SK-MEL-5 (cell line): ENCODE measurements around the gene LRWD1. TPM values are rescaled to one million over a fixed set of nuclear protein-coding genes. Genes with fewer than 3 reads are reported as not detected.
"Not testable (repeated sequence)": the region's sequence is repeated elsewhere in the genome, so short reads cannot be mapped to it uniquely, and the experiment has no call there.

ENCODE experiments used
- DNase-seq: peaks from one replicate; pipeline ENCODE4 v3.0.0-alpha.2; 2016; ENCODE audit warnings: low read depth, low spot score
- in situ Hi-C: cut with HindIII; loops from 2 replicates; pipeline ENCODE4 v1.10.0; 2016; ENCODE audit warnings: low sequenced_read_pairs, high pct_unique_total_duplicates, low pct_unique_long_range_greater_than_20kb
- total RNA-seq: library from RNA; depleted of rRNA; stranded (reverse); fragments of >200 nt; shearing (Covaris generic); gene quantifications from 2 replicates; pipeline ENCODE4 v1.2.3, GENCODE V29; 2014

The LRWD1 gene
- total RNA-seq, 1 experiment from 2014 or later, result 37.2 TPM

- in situ Hi-C loops, result not testable (repeated sequence)
- peak; percentile 52 for DNase-seq
Observed at GRCh38 chr7:102478314-102479208, 13.8 kb downstream of the LRWD1 start, which contains the start of gene POLR2J. Gene POLR2J (minus strand): TSS chr7:102478922. CDS start chr7:102478860, 62 bp downstream.

GRCh38 chr7:102479209-102479584, 14.4 kb downstream of the LRWD1 start:
- in situ Hi-C loops, DNase-seq: not testable (repeated sequence)

GRCh38 chr7:102479982-102480637, 15.3 kb downstream of the LRWD1 start:
- in situ Hi-C loops, DNase-seq: not testable (repeated sequence)

- DNase-seq, in situ Hi-C loops: not testable (repeated sequence)
Observed at GRCh38 chr7:102481962-102482361, 17.2 kb downstream of the LRWD1 start.

GRCh38 chr7:102484317-102484716, 19.5 kb downstream of the LRWD1 start:
- in situ Hi-C loops, DNase-seq: not testable (repeated sequence)

DNA sequence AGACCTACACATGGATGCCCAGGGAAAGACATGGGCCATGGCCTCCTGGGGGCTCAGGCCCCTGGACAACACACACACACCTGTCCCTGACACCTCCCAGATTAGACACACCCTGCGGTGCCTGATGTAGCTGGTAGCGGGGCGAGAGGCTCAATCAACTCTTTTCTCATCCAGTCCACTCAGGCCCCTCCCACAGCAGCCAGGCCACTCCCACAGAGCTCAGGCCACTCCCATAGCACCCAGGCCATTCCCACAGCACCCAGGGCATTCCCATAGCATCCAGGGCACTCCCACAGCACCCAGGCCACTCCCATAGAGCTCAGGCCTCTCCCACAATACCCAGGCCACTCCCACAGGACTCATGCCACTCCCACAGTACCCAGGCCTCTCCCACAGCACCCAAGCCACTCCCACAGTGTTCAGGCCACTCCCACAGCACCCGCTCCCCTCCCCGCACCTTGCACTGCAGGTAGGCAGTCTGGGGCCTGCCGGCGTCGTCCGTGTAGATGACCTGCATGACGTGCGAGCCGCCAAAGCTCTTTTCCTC, 25.8 kb downstream of the LRWD1 start:
- in situ Hi-C loops, DNase-seq: not testable (repeated sequence)

- in situ Hi-C loops, DNase-seq: not testable (repeated sequence)
Observed at GRCh38 chr7:102493220-102493935, 28.6 kb downstream of the LRWD1 start.

- in situ Hi-C loops, DNase-seq: not testable (repeated sequence)
Observed at GRCh38 chr7:102494026-102494425, 29.2 kb downstream of the LRWD1 start.

- DNase-seq, in situ Hi-C loops: not testable (repeated sequence)
Observed at GRCh38 chr7:102494473-102495149, 29.8 kb downstream of the LRWD1 start.

DNA sequence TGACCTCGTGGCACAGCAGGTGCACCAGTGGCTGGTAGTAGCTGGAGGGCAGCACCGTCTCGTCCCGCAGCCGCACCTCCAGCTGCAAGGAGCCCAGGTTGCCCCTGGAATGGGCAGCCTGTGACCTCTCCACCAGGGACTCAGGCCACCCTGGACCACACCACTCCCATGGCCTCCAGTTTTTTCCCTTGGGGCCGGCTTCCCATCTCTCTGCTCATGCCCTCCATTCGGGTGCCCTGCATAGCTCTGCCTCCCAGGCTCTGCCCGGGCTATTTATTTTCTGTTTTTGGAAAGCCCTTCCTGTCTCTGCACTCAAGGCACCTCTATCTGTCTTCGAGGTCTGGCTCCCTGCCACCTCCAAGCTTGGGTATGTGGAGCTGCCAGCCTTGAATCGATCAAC, 32.1 kb downstream of the LRWD1 start:
- in situ Hi-C loops, DNase-seq: not testable (repeated sequence)

DNA sequence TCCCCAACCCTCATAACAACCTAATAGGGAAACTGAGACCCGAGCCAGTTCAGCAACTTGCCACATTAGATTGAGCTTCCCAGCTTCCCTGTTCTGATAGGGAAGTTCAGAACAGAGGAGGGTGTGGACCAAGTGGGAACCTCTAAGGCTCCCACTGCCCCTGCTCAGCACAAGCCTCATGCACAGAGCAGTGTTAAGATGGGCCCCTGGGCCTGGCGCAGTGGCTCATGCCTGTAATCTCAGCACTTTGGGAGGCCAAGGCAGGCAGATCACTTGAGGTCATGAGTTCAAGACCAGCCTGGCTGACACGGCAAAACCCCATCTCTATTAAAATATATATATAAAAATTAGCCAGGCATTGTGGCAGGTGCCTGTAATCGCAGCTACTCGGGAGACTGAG, 32.5 kb downstream of the LRWD1 start:
- in situ Hi-C loops, DNase-seq: not testable (repeated sequence)

GRCh38 chr7:102498321-102498720, 33.5 kb downstream of the LRWD1 start:
- DNase-seq, in situ Hi-C loops: not testable (repeated sequence)

GRCh38 chr7:102503141-102503540, 38.4 kb downstream of the LRWD1 start:
- DNase-seq, in situ Hi-C loops: not testable (repeated sequence)

DNA sequence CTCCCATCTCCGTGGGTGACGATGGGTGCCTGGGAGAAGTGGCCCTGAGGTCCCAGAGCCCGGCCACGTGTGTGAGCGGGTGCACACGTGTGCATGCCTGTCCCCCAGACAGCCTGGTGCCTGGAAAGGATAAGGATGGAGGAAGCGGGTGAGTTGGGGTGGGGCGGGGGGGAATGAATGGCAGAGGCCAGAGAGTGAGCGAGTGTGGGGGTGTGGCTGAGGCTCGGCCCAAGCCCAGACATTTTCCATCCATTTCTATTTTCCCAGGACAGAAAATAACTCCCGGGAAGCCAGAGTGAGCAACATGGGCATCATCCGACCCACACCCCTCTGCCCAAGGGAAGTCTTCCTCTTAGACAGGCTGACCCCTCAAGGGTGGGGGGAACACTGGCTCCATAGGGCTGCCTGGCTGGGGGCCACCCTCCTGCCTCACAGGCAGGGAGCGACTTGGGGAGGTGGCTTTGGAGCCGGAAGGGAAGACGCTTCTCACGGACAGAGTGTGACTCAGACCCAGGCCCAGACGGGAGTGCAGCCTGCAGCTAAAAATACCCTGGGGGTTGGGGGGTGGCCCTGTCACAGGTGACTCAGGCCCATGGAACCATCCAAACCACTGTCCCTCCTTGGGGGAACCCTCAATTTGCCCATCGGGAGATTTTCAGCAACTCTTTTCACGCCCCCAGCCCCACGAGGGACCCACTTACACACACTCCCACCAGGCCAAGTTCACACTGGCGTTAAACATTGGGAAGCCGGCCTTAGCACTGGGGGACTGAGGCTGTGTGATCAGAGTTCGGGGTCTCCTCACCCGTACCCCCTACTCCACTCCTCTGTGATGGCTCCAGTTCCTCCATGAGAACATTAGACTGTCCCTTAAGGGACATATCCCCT, 40.8 kb downstream of the LRWD1 start:
- in situ Hi-C loops, DNase-seq: not testable (repeated sequence)

GRCh38 chr7:102507410-102508088, 42.8 kb downstream of the LRWD1 start:
- DNase-seq, in situ Hi-C loops: not testable (repeated sequence)

DNA sequence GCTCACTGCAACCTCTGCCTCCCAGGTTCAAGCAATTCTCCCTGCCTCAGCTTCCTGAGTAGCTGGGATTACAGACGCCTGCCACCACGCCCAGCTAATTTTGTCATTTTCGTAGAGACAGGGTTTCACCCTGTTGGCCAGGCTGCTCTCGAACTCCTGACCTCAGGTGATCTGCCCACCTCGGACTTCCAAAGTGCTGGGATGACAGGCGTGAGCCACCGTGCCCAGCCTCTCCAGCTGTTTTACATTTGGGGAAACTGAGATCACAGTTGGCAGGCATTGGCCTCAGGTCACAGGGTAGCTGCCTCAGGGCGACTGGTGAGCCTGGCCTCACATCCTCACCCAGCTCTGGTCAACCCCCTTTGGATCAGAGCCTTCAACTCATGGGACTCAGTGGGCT, 45.8 kb downstream of the LRWD1 start:
- DNase-seq, in situ Hi-C loops: not testable (repeated sequence)
